ENCODE measurements around the gene VAC14.

The VAC14 gene

DNA sequence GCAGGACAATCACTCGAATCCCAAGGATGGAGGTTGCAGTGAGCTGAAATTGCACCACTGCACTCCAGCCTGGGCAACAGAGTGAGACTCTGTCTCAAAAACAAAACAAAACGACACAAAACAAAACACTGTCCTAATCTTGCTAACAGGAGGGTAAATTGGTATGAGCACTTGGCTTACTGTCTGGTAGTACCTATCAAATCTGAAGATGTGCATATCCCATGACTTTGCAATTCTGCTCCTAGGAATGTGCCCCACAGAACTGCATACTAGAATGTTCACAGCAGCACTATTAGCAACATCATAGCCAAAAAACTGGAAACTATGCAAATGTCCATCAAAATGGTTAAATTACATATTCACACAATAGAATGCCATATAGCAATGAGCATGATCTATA lies 130.8 kb downstream of the VAC14 start:
- CTCF ChIA-PET: no interaction called here
- no peak for TF ChIP-seq CTBP1 (IDR thresholded peaks at IDR 0.05; ENCODE audit: borderline replicate concordance)
- no peak for TF ChIP-seq SUZ12 (IDR thresholded peaks at IDR 0.05)

DNA sequence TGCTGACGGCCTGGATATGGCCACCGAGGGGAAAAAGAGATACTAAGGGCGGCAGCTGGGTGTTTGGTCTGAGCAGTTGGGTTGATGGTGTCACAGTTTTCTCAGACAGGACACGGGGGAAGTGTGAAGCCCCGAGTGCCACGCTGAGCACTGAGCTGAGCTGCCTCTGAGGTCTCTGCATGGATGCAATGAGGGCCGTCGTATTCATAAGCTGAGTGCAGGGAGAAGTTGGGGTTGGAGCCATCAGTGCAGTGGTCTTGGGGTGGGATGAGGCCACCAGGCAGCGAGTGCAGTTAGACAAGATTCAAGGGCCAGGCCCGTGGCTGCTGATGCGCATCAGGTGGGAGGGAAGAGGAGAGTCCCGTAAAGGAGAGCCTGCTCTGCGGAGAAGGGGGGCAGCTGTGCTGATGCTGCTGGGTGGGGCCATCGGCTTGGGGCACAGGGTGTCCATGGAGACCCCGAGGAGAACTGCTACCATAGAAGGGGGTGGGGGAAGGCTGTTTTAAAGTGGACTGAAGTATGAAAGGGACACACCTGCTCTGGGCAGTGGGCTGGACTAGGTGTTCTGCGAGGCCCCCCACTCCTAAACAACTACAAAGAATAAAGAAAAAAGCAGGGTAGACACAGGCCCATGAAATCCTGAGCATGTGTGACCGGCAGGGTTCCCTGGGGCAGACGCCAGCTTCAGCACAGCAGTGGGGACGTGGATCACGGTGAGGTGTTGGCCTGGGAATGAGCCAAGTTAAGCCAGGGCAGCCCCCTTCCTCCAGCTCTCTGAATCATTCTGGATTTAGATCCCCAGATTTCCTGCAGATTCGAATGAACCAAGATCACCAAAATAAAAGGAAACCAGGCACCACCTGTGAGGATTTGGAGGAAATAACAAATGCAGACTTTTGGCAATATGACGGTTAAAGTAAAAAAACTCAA lies 134.9 kb downstream of the VAC14 start:
- CTCF ChIA-PET: no interaction called here
- no peak for DNase-seq (ENCODE audit: extremely low spot score)
- TF ChIP-seq FOXM1 (IDR thresholded peaks at IDR 0.05; ENCODE audit: borderline replicate concordance): no peak
- TF ChIP-seq ZNF384 (IDR thresholded peaks at IDR 0.05): no peak
- TF ChIP-seq ARNT (IDR thresholded peaks at IDR 0.05): no peak
- TF ChIP-seq SP1 (IDR thresholded peaks at IDR 0.05): no peak
- no peak for TF ChIP-seq FOXK2 (IDR thresholded peaks at IDR 0.05)
- TF ChIP-seq LEF1 (IDR thresholded peaks at IDR 0.05; ENCODE audit: borderline replicate concordance): no peak
- TF ChIP-seq TARDBP (IDR thresholded peaks at IDR 0.05): no peak
- TF ChIP-seq FOXA1 (IDR thresholded peaks at IDR 0.05): no peak
- no peak for TF ChIP-seq L3MBTL2 (conservative IDR thresholded peaks at IDR 0.05)
- TF ChIP-seq CTBP1 (IDR thresholded peaks at IDR 0.05; ENCODE audit: borderline replicate concordance): no peak
- TF ChIP-seq ELF4 (IDR thresholded peaks at IDR 0.05): no peak
- TF ChIP-seq, protein P1, sequence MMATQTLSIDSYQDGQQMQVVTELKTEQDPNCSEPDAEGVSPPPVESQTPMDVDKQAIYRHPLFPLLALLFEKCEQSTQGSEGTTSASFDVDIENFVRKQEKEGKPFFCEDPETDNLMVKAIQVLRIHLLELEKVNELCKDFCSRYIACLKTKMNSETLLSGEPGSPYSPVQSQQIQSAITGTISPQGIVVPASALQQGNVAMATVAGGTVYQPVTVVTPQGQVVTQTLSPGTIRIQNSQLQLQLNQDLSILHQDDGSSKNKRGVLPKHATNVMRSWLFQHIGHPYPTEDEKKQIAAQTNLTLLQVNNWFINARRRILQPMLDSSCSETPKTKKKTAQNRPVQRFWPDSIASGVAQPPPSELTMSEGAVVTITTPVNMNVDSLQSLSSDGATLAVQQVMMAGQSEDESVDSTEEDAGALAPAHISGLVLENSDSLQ (IDR thresholded peaks at IDR 0.05): no peak
- no peak for TF ChIP-seq SUZ12 (IDR thresholded peaks at IDR 0.05)
- TF ChIP-seq BHLHE40 (IDR thresholded peaks at IDR 0.05; ENCODE audit: borderline replicate concordance): no peak
- TF ChIP-seq HDGF (IDR thresholded peaks at IDR 0.05; ENCODE audit: borderline replicate concordance): no peak
- POLR2A ChIA-PET: no interaction called here

More for the DNA sequence above, 130.8 kb downstream of the VAC14 start:
- POLR2A ChIA-PET: no interaction called here
- DNase-seq (ENCODE audit: extremely low spot score): no peak

GRCh38 chr16:70665113-70665694 lies 135.8 kb downstream of the VAC14 start:
- POLR2A ChIA-PET: no interaction called here
- CTCF ChIA-PET: no interaction called here
- TF ChIP-seq LEF1 (IDR thresholded peaks at IDR 0.05; ENCODE audit: borderline replicate concordance) (no peak), HDGF (IDR thresholded peaks at IDR 0.05; ENCODE audit: borderline replicate concordance) (no peak), FOXA1 (IDR thresholded peaks at IDR 0.05) (no peak)
- TF ChIP-seq, protein P1 (IDR thresholded peaks at IDR 0.05): no peak
- no peak for DNase-seq (ENCODE audit: extremely low spot score)

DNA sequence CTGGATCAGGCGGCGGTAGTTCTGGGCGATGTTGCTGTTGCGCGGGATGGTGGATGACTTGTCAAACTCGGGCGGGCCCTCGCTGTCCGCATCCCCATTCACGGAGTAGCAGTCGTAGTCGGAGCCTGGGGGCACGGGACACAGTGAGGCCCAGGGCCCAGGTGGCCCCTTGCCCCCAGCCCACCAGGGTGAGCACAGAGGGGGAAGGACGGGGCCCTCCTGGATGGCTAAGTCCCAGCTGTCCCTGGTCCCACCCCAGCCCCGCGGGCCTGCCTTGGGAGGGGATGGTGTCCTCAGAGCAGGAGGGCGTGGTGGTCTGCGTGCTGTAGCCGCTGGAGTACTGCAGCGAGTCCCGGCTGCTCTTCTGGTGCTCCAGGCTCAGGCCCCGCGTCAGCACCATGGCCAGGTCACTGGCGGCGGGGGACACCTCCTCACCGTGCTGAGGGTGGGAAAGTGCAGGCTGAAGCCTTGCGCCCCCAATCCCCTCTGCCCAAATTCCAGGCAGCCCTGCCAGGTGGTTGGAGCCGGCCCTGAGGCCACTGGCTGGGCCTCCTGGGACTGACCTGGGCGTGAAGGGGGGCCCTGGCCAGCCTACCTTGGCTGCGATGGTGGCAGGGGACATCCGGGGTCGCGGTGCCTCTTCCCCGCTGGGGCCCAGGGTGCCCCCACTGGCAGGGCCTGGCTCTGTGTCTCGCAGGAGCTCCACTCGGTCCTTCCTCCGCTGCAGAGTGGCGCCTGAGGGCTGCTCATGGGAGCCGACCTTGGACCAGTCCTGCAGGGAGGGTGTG lies 136.4 kb downstream of the VAC14 start:
- POLR2A ChIA-PET: no interaction called here
- DNase-seq (ENCODE audit: extremely low spot score): no peak
- CTCF ChIA-PET: no interaction called here
- TF ChIP-seq FOXM1 (IDR thresholded peaks at IDR 0.05; ENCODE audit: borderline replicate concordance): no peak
- TF ChIP-seq, protein P1 (IDR thresholded peaks at IDR 0.05): no peak
- TF ChIP-seq ARNT (IDR thresholded peaks at IDR 0.05): no peak
- TF ChIP-seq SP1 (IDR thresholded peaks at IDR 0.05): no peak
- TF ChIP-seq ZNF384 (IDR thresholded peaks at IDR 0.05): no peak
- no peak for TF ChIP-seq FOXK2 (IDR thresholded peaks at IDR 0.05)
- no peak for TF ChIP-seq L3MBTL2 (conservative IDR thresholded peaks at IDR 0.05)

DNA sequence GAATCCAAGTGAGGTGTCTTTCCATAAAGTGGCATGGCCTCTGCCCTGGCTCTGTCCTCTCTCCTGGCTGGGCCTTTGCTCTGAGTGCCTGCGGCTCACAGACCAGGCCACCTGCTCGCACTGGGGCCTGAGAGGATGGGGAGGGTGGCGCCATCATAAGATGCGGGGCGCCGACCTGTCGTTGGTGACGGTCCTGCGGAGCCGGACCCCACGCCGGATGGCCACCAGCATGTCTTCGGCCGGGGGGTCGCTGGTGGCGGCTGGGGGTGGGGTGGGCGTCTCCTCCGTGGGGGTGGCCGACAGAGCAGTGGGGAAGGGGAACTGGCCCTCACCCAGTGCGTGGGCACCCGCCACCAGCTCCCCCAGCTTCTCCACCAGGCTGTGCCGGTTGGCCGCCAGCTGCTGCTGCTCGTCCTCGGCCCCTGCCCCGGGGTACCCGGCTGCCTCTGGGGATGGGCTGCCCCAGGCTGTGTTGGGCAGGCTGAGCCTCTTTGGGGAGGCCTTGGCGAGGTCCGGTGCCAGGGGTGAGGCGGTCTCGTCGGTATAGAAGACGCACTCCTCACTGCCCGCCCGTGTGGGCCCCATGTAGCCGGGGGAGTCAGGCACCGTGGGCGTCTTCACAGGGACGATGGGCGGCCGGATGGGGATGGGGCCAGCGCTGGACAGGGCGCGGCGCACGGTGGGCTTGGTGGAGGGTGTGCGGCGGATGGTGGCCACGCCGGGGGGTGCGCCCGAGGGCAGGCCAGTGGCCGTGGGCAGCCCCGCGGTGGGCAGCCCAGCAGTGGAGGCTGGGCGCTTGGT lies 137.2 kb downstream of the VAC14 start:
- no peak for DNase-seq (ENCODE audit: extremely low spot score)
- CTCF ChIA-PET: no interaction called here
- POLR2A ChIA-PET: no interaction called here
- TF ChIP-seq ARNT (IDR thresholded peaks at IDR 0.05) (no peak), SP1 (IDR thresholded peaks at IDR 0.05) (no peak), FOXK2 (IDR thresholded peaks at IDR 0.05) (no peak), HDGF (IDR thresholded peaks at IDR 0.05; ENCODE audit: borderline replicate concordance) (no peak), FOXM1 (IDR thresholded peaks at IDR 0.05; ENCODE audit: borderline replicate concordance) (no peak), NFRKB (IDR thresholded peaks at IDR 0.05) (no peak), CTBP1 (IDR thresholded peaks at IDR 0.05; ENCODE audit: borderline replicate concordance) (no peak), ZNF384 (IDR thresholded peaks at IDR 0.05) (no peak), ELF4 (IDR thresholded peaks at IDR 0.05) (no peak), SUZ12 (IDR thresholded peaks at IDR 0.05) (no peak), FOXA1 (IDR thresholded peaks at IDR 0.05) (no peak), LEF1 (IDR thresholded peaks at IDR 0.05; ENCODE audit: borderline replicate concordance) (no peak), BHLHE40 (IDR thresholded peaks at IDR 0.05; ENCODE audit: borderline replicate concordance) (no peak), TARDBP (IDR thresholded peaks at IDR 0.05) (no peak), L3MBTL2 (conservative IDR thresholded peaks at IDR 0.05) (no peak)
- TF ChIP-seq, protein P1 (IDR thresholded peaks at IDR 0.05): no peak
